HCT116 (cell line): ENCODE measurements around the gene TLE3. TPM values are rescaled to one million over a fixed set of nuclear protein-coding genes. Genes with fewer than 3 reads are reported as not detected.

Source experiments
- ATAC-seq: fragments of 200-7000 bp; cut with Tn5 transposase; 2 replicates; pipeline ENCODE4 v1.9.1; 2020; ENCODE audit warnings: mild to moderate bottlenecking, moderate library complexity
- BruUV-seq: library from RNA; stranded (reverse); fragments of 400-500 nt; replicated peaks from 2 replicates; lab custom pipeline; 2021; lab: Mats Ljungman, UMichigan
- CTCF ChIA-PET: fragments of 300-600 bp; sonication (Branson Sonifier 250); formaldehyde crosslinking; loops from one replicate; lab custom pipeline; 2021; ENCODE audit warnings: antibody characterized with exemption; lab: Charles Lee
- POLR2A ChIA-PET: fragments of 300-600, 350-600 bp; sonication (Branson Sonifier 250); formaldehyde crosslinking; loops from one replicate; lab custom pipeline; 2021; ENCODE audit warnings: antibody characterized with exemption; lab: Charles Lee
- RAD21 ChIA-PET, 2 experiments: fragments of 300-600 bp; sonication (Branson Sonifier 250); formaldehyde crosslinking; loops; one replicate each; lab custom pipeline; 2023; ENCODE audit warnings: low total read pairs in 2 of 2; ENCODE audit not compliant: uncharacterized antibody in 2 of 2, unreplicated experiment in 2 of 2, low non-redundant PET in 1 of 2; lab: Charles Lee
- DNase-seq: peaks from one replicate; pipeline ENCODE4 v3.0.0-alpha.2; 2010; ENCODE audit warnings: low read depth, low spot score
- H2AFZ ChIP-seq: fragments of 200-600 bp; shearing (Covaris generic), sonication (generic); 2 replicates; pipeline ENCODE4 v1.6.1; 2017; ENCODE audit warnings: low read depth, mixed run types, mixed read lengths, antibody characterized with exemption, low read length; ENCODE audit not compliant: poor library complexity, severe bottlenecking
- H3K27ac ChIP-seq: 2 replicates; pipeline ENCODE4 v1.5.1; 2012; ENCODE audit warnings: low read depth, low read length
- H3K27me3 ChIP-seq: fragments of 200-600 bp; sonication (generic); 2 replicates; pipeline ENCODE4 v1.6.1; 2016; ENCODE audit warnings: mixed run types, low read length, mixed read lengths; ENCODE audit not compliant: insufficient read depth
- H3K36me3 ChIP-seq, 2 experiments: fragments of 200-500 bp in 1 of 2; fragments of 200-600 bp in 1 of 2; sonication (Bioruptor generic) in 1 of 2; sonication (generic) in 1 of 2; 2 replicates each; pipeline versions ENCODE4 v1.5.1 to v1.6.1; 2014 to 2016; ENCODE audit warnings: low read length in 2 of 2, inconsistent platforms in 1 of 2, mixed read lengths in 1 of 2, mixed run types in 1 of 2; ENCODE audit not compliant: insufficient read depth in 2 of 2, control insufficient read depth in 1 of 2
- H3K4me1 ChIP-seq, 2 experiments: fragments of 200-600 bp in 1 of 2; sonication (generic) in 1 of 2; 2 replicates each; pipeline versions ENCODE4 v1.5.1 to v1.6.1; 2012 to 2017; ENCODE audit warnings: low read length in 2 of 2, inconsistent platforms in 1 of 2, mild to moderate bottlenecking in 1 of 2, mixed read lengths in 1 of 2, mixed run types in 1 of 2, moderate library complexity in 1 of 2; ENCODE audit not compliant: insufficient read depth in 2 of 2, control insufficient read depth in 1 of 2
- H3K4me2 ChIP-seq: fragments of 200-600 bp; sonication (generic); 2 replicates; pipeline ENCODE4 v1.6.1; 2017; ENCODE audit warnings: mixed run types, low read length, mixed read lengths
- H3K4me3 ChIP-seq, 2 experiments: fragments of 200-600 bp in 1 of 2; sonication (generic) in 1 of 2; replicated peaks in 1 of 2; 2 replicates each; pipeline ENCODE4 v1.5.1; 2011 to 2016; ENCODE audit warnings: low read length in 2 of 2, control low read depth in 1 of 2, low read depth in 1 of 2, mild to moderate bottlenecking in 1 of 2, mixed read lengths in 1 of 2, mixed run types in 1 of 2
- H3K79me2 ChIP-seq: fragments of 200-600 bp; sonication (generic); 2 replicates; pipeline ENCODE4 v1.6.1; 2017; ENCODE audit warnings: mild to moderate bottlenecking, mixed run types, low read length, moderate library complexity, mixed read lengths; ENCODE audit not compliant: insufficient read depth
- H3K9ac ChIP-seq: fragments of 200-600 bp; sonication (generic); 2 replicates; pipeline ENCODE4 v1.6.1; 2016; ENCODE audit warnings: low read length, mixed read lengths
- H3K9me2 ChIP-seq: fragments of 200-600 bp; sonication (generic), shearing (Covaris generic); 2 replicates; pipeline ENCODE4 v1.6.1; 2017; ENCODE audit warnings: mixed run types, mild to moderate bottlenecking, moderate library complexity; ENCODE audit not compliant: insufficient read depth
- H3K9me3 ChIP-seq, 2 experiments: fragments of 200-500 bp in 1 of 2; fragments of 200-600 bp in 1 of 2; sonication (Bioruptor generic) in 1 of 2; sonication (generic) in 1 of 2; 2 replicates each; pipeline ENCODE4 v1.6.1; 2014 to 2017; ENCODE audit warnings: low read length in 2 of 2, mixed read lengths in 2 of 2, inconsistent platforms in 1 of 2, low read depth in 1 of 2, mild to moderate bottlenecking in 1 of 2, mixed run types in 1 of 2, moderate library complexity in 1 of 2; ENCODE audit not compliant: control insufficient read depth in 1 of 2, insufficient read depth in 1 of 2
- H4K20me1 ChIP-seq: fragments of 200-600 bp; sonication (generic), shearing (Covaris generic); 2 replicates; pipeline ENCODE4 v1.6.1; 2017; ENCODE audit warnings: mixed run types, mild to moderate bottlenecking, moderate library complexity; ENCODE audit not compliant: insufficient read depth
- CBX3 ChIP-seq: IDR thresholded peaks from 2 replicates; pipeline ENCODE4 v1.6.1; 2012; ENCODE audit warnings: low read depth
- CTCF ChIP-seq, 3 experiments: fragments of 200-600 bp in 1 of 3; sonication (generic) in 1 of 3; IDR thresholded peaks in 2 of 3; conservative IDR thresholded peaks in 1 of 3; 2 replicates each; pipeline ENCODE4 v1.5.1; 2012 to 2017; ENCODE audit warnings: low read depth in 2 of 3, low read length in 2 of 3, antibody characterized with exemption in 1 of 3, borderline replicate concordance in 1 of 3, control low read depth in 1 of 3, mild to moderate bottlenecking in 1 of 3, mixed read lengths in 1 of 3, mixed run types in 1 of 3, moderate library complexity in 1 of 3; ENCODE audit not compliant: insufficient read depth in 1 of 3
- EGR1 ChIP-seq: IDR thresholded peaks from 2 replicates; pipeline ENCODE4 v1.6.1; 2012; ENCODE audit warnings: low read depth
- EZH2 ChIP-seq: fragments of 200-600 bp; sonication (generic); IDR thresholded peaks from 2 replicates; pipeline ENCODE4 v1.6.1; 2017; ENCODE audit warnings: antibody characterized with exemption, mixed run types
- EZH2phosphoT487 ChIP-seq: fragments of 200-600 bp; IDR thresholded peaks from 2 replicates; pipeline ENCODE4 v1.6.1; 2018; ENCODE audit warnings: antibody characterized with exemption, borderline replicate concordance
- MAX ChIP-seq: IDR thresholded peaks from 2 replicates; pipeline ENCODE4 v1.6.1; 2012
- POLR2A ChIP-seq: IDR thresholded peaks from 2 replicates; pipeline ENCODE4 v1.7.0; 2011; ENCODE audit warnings: borderline replicate concordance; ENCODE audit not compliant: insufficient read depth, insufficient read length; ENCODE audit errors: extremely low read depth
- RAD21 ChIP-seq: IDR thresholded peaks from 2 replicates; pipeline ENCODE4 v1.6.1; 2012; ENCODE audit warnings: low read depth, mild to moderate bottlenecking
- REST ChIP-seq: IDR thresholded peaks from 2 replicates; pipeline ENCODE4 v1.6.1; 2012; ENCODE audit warnings: low read depth
- TCF7L2 ChIP-seq: IDR thresholded peaks from 2 replicates; pipeline ENCODE4 v1.7.0; 2011; ENCODE audit warnings: borderline replicate concordance, inconsistent platforms; ENCODE audit not compliant: insufficient read depth, insufficient read length; ENCODE audit errors: extremely low read depth
- YY1 ChIP-seq: IDR thresholded peaks from 2 replicates; pipeline ENCODE4 v1.6.1; 2011; ENCODE audit warnings: low read length, low read depth, moderate library complexity, mild to moderate bottlenecking; ENCODE audit not compliant: insufficient replicate concordance; ENCODE audit errors: extremely low read depth
- ZBTB33 ChIP-seq: IDR thresholded peaks from 2 replicates; pipeline ENCODE4 v1.6.1; 2011; ENCODE audit warnings: mild to moderate bottlenecking, low read length, moderate library complexity; ENCODE audit not compliant: insufficient replicate concordance; ENCODE audit errors: extremely low read depth
- ZFX ChIP-seq: fragments of 450-650 bp; IDR thresholded peaks from 2 replicates; pipeline ENCODE4 v1.6.1; 2017
- intact Hi-C: fragments of 100-400 bp; cut with micrococcal nuclease; formaldehyde crosslinking; loops from 2 replicates; pipeline ENCODE4 v1.10.0; 2022
- total RNA-seq: library from RNA; stranded (reverse); gene quantifications from one replicate; pipeline ENCODE4 v1.2.1, GENCODE V29; 2021; ENCODE audit not compliant: unreplicated experiment

The TLE3 gene
- total RNA-seq, 1 experiment from 2014 or later, result 53.9 TPM

- peaks cover 34 to 51% of the 10 kb centered on the region in 2 experiments for H3K36me3 ChIP-seq
- H3K4me3 ChIP-seq, result no peak overlapping the region
- H3K9me3 ChIP-seq, result no peaks in the 10 kb centered on the region
- no peak for ATAC-seq
- H3K9me2 ChIP-seq, result no peaks in the 10 kb centered on the region
- no peaks in the 10 kb centered on the region for H3K27me3 ChIP-seq
- no peak for TF ChIP-seq EZH2phosphoT487
- no peak for TF ChIP-seq RAD21
- no peak for TF ChIP-seq REST
- no peak for TF ChIP-seq EZH2
- TF ChIP-seq MAX, result no peak
- TF ChIP-seq ZBTB33, result no peak
- no peak for TF ChIP-seq YY1
- TF ChIP-seq TCF7L2, result no peak
- TF ChIP-seq POLR2A, result no peak
- no peak for TF ChIP-seq ZFX
- no peak for TF ChIP-seq EGR1
- no peak for TF ChIP-seq CTCF (IDR thresholded peaks at IDR 0.05 in 2 of 3, conservative IDR thresholded peaks at IDR 0.05 in 1 of 3; ENCODE audit: borderline replicate concordance in 1 of 3, insufficient read depth in 1 of 3, low read depth in 2 of 3, low read length in 2 of 3)
- TF ChIP-seq CBX3, result no peak
- H3K4me1 ChIP-seq, result peaks cover 2 to 3% of the 10 kb centered on the region in 2 experiments; a peak in 3 of 4 replicates
- peaks cover 86% of the 10 kb centered on the region for H3K79me2 ChIP-seq
- ChIA-PET POLR2A (no interaction called here), CTCF (no interaction called here), RAD21 (no interaction called here)
- no peak overlapping the region for H2AFZ ChIP-seq
- no peak overlapping the region for H3K4me2 ChIP-seq
- intact Hi-C loops, result no loop called here
- no peak overlapping the region for H3K27ac ChIP-seq
- DNase-seq, result no peak
- H4K20me1 ChIP-seq, result no peaks in the 10 kb centered on the region
- no peak overlapping the region for H3K9ac ChIP-seq
- no TSS peak for BruUV-seq
These were observed 7.1 kb downstream of the TLE3 start for GRCh38 chr15:70090436-70091296.
